ENCODE results near the gene RABGEF1. TPM values are rescaled to one million over a fixed set of nuclear protein-coding genes. Genes with fewer than 3 reads are reported as not detected.

Gene RABGEF1
- total and polyA plus RNA-seq, 12 donors: 23.6 to 50.2 (median 34.1) TPM

DNA sequence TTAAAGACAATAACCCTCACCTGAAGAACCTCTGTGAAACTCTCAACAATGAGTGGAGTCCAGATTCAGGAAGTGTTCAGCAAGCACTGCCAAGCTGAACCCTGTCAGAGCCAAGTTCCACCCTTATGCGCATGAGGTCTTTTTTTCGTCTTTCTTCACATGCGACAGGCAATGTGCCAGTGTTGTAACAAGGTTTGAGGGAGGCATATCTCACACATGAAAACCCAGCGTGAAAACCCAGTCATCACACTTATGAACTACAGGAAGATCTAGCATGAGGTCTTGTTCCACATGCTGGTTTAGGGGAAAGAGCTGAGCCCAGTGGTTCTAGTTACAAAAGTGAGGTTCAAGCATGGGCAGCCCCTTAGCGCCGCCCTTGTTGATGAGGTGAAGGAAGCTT lies 49.7 kb downstream of the RABGEF1 start:
- DNase-seq: no peak
- H3K4me1 ChIP-seq (replicated peaks in 1 of 2): no peaks in the 10 kb centered on the region
- intact Hi-C loops (cut with DNase I): no loop called here
- WGBS, 4 donors: 91 to 98% (median 94%) methylated on average over 6 of the region's 6 CpGs
- H3K9me3 ChIP-seq (replicated peaks in 1 of 3): no peaks in the 10 kb centered on the region
- TF ChIP-seq POLR2A (IDR thresholded peaks at IDR 0.05): no peak
- TF ChIP-seq, protein P1, sequence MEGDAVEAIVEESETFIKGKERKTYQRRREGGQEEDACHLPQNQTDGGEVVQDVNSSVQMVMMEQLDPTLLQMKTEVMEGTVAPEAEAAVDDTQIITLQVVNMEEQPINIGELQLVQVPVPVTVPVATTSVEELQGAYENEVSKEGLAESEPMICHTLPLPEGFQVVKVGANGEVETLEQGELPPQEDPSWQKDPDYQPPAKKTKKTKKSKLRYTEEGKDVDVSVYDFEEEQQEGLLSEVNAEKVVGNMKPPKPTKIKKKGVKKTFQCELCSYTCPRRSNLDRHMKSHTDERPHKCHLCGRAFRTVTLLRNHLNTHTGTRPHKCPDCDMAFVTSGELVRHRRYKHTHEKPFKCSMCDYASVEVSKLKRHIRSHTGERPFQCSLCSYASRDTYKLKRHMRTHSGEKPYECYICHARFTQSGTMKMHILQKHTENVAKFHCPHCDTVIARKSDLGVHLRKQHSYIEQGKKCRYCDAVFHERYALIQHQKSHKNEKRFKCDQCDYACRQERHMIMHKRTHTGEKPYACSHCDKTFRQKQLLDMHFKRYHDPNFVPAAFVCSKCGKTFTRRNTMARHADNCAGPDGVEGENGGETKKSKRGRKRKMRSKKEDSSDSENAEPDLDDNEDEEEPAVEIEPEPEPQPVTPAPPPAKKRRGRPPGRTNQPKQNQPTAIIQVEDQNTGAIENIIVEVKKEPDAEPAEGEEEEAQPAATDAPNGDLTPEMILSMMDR (IDR thresholded peaks at IDR 0.05): no peak
- H3K36me3 ChIP-seq (replicated peaks in 1 of 2): peaks cover 4 to 45% of the 10 kb centered on the region in 2 donors
- no peak overlapping the region for H3K4me3 ChIP-seq
- no peak overlapping the region for H3K27ac ChIP-seq
- no peaks in the 10 kb centered on the region for H3K27me3 ChIP-seq

GRCh38 chr7:66790725-66791124 lies 50.2 kb downstream of the RABGEF1 start:
- Histone ChIP-seq H3K27me3 (no peaks in the 10 kb centered on the region), H3K9me3 (replicated peaks in 1 of 3) (no peaks in the 10 kb centered on the region), H3K4me1 (replicated peaks in 1 of 2) (no peaks in the 10 kb centered on the region), H3K27ac (no peak overlapping the region), H3K36me3 (replicated peaks in 1 of 2) (peaks cover 4 to 50% of the 10 kb centered on the region in 2 donors), H3K4me3 (no peak overlapping the region)
- WGBS, 4 donors: 88 to 96% (median 96%) methylated on average over 3 of the region's 3 CpGs
- no peak for DNase-seq
- TF ChIP-seq POLR2A (IDR thresholded peaks at IDR 0.05): no peak
- intact Hi-C loops (cut with DNase I): no loop called here

DNA sequence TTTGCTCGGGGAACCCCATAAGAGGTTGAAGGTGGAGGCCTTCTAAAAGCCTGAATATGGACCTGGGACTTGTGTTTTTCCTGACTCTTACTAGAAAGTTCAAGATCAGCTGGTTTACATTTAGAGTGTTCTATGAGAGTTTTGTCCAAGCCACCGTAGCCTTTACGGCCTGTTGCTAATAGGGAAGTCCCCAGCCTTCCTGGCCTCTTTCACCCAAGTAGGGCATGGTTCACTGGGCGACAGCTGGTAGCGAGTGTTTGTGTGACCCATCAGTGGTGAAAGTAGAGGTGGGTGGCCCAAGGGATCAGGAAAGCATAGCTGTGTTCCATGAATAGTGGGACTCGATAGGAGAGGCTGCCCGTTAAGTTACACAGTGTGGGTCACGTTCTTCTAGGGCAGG lies 60.1 kb downstream of the RABGEF1 start:
- Histone ChIP-seq H3K4me3 (no peak overlapping the region), H3K27ac (no peak overlapping the region), H3K4me1 (replicated peaks in 1 of 2) (no peaks in the 10 kb centered on the region), H3K27me3 (no peaks in the 10 kb centered on the region), H3K9me3 (replicated peaks in 1 of 3) (no peaks in the 10 kb centered on the region), H3K36me3 (replicated peaks in 1 of 2) (peaks cover 0 to 80% of the 10 kb centered on the region in 2 donors)
- intact Hi-C loops (cut with DNase I): no loop called here
- 91 to 96% (median 95%) methylated on average over 8 of the region's 8 CpGs for WGBS, 4 donors
- peak in 1 of 7 donors; percentile 5 for DNase-seq
- TF ChIP-seq POLR2A (IDR thresholded peaks at IDR 0.05): no peak
- TF ChIP-seq, protein P1 (IDR thresholded peaks at IDR 0.05): no peak

DNA sequence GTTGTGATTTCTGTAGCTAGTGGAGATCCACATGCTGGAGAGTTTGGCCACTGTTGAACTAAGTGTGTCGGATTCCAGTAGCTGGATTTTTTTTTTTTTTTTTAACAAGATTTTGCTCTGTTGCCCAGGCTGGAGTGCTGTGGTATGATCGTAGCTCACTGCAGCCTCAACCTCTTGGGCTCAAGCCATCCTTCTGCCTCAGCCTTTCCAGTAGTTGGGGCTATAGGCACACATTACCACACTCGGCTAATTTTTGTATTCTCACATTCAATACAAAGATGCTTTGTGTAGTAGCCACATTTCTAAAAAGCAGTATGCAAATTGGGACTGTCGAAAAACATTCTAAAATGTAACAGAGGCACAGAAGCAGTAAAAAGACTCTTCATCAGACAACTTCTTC lies 63.5 kb downstream of the RABGEF1 start:
- no peaks in the 10 kb centered on the region for H3K9me3 ChIP-seq (replicated peaks in 1 of 3)

GRCh38 chr7:66807736-66808135 lies 67.2 kb downstream of the RABGEF1 start:
- WGBS, 4 donors: 90 to 97% (median 95%) methylated on average over 9 of the region's 9 CpGs
- no peak overlapping the region for H3K4me3 ChIP-seq
- no peak overlapping the region for H3K27ac ChIP-seq
- H3K4me1 ChIP-seq (replicated peaks in 1 of 2): no peaks in the 10 kb centered on the region
- peak in 1 of 7 donors; percentile 23 for DNase-seq
- peaks cover 0 to 74% of the 10 kb centered on the region in 2 donors for H3K36me3 ChIP-seq (replicated peaks in 1 of 2)
- H3K9me3 ChIP-seq (replicated peaks in 1 of 3): no peaks in the 10 kb centered on the region
- no peak for TF ChIP-seq POLR2A (IDR thresholded peaks at IDR 0.05)
- TF ChIP-seq, protein P1 (IDR thresholded peaks at IDR 0.05): no peak
- H3K27me3 ChIP-seq: no peaks in the 10 kb centered on the region
- intact Hi-C loops (cut with DNase I): no loop called here

More for the DNA sequence above, 63.5 kb downstream of the RABGEF1 start:
- TF ChIP-seq, protein P1 (IDR thresholded peaks at IDR 0.05): no peak
- Histone ChIP-seq H3K27ac (no peak overlapping the region), H3K4me3 (no peak overlapping the region), H3K36me3 (replicated peaks in 1 of 2) (peaks cover 0 to 81% of the 10 kb centered on the region in 2 donors), H3K27me3 (no peaks in the 10 kb centered on the region), H3K4me1 (replicated peaks in 1 of 2) (no peaks in the 10 kb centered on the region)
- DNase-seq: peak in 2 of 7 donors; percentile 0 to 17
- 81 to 86% (median 82%) methylated on average over 4 of the region's 4 CpGs for WGBS, 4 donors
- intact Hi-C loops (cut with DNase I): no loop called here
